Measurements from ENCODE around the gene TSPAN9. TPM values are rescaled to one million over a fixed set of nuclear protein-coding genes. Genes with fewer than 3 reads are reported as not detected.

The TSPAN9 gene
- polyA plus RNA-seq (27.5 to 39.5 TPM (median 36.2 TPM) in 3 replicates), polyA minus RNA-seq (29.9 to 42.2 TPM (median 33.7 TPM) in 3 replicates)
- polyA plus RNA-seq (2011; ENCODE audit: low read depth) = 8.1 TPM
- polyA plus RNA-seq (2011; cell fraction: cytosol; rRNA removed) = 16.4 and 18.7 TPM in 2 replicates
- polyA plus RNA-seq (2011; cell fraction: nucleus; rRNA removed) = 54.8 and 72.2 TPM in 2 replicates
- 9.1 and 32.9 TPM in 2 replicates for polyA plus RNA-seq (2012; ENCODE audit: low replicate concordance)
- polyA minus RNA-seq (2011; cell fraction: cytosol; rRNA and poly(A)+ RNA removed) = 11.1 TPM
- 25.3 and 39.2 TPM in 2 replicates for polyA minus RNA-seq (2011; cell fraction: nucleus; rRNA and poly(A)+ RNA removed)

GRCh38 chr12:3076730-3077571 is at the start of gene TSPAN9:
TSPAN9 (plus strand) TSS chr12:3077379; CDS start chr12:3201194, 123,815 bp downstream.
- H3K79me2 ChIP-seq (ENCODE audit: control insufficient read depth, insufficient read depth, low read length) = peaks cover 16% of the 10 kb centered on the region
- H3K36me3 ChIP-seq (ENCODE audit: control insufficient read depth in 2 of 2, extremely low read depth in 1 of 2, insufficient read depth in 2 of 2, low read length in 2 of 2) = no peaks in the 10 kb centered on the region
- no peak for TF ChIP-seq EZH2 (IDR thresholded peaks at IDR 0.05; ENCODE audit: low read length)
- TF ChIP-seq CTCF (optimal IDR thresholded peaks at IDR 0.05 in 1 of 3, IDR thresholded peaks at IDR 0.05 in 1 of 3, conservative IDR thresholded peaks at IDR 0.05 in 1 of 3; ENCODE audit: extremely low read depth in 1 of 3, insufficient read depth in 2 of 3, low read length in 3 of 3) = no peak
- no peaks in the 10 kb centered on the region for H3K9me3 ChIP-seq (ENCODE audit: control insufficient read depth, low read depth, low read length)
- peak within 1 kb of the TSS; percentile 76 for H3K27ac ChIP-seq (ENCODE audit: control insufficient read depth, insufficient read depth, low read length)
- H3K4me2 ChIP-seq (ENCODE audit: control insufficient read depth, extremely low read depth, insufficient read depth, low read depth, low read length) = peak within 1 kb of the TSS; percentile 91
- dilution Hi-C loops (cut with MboI; ENCODE audit: extremely low pct_ligation_motif_present, low sequenced_read_pairs) = no loop called here
- H3K27me3 ChIP-seq (ENCODE audit: control insufficient read depth, extremely low read depth, insufficient read depth, low read length) = no peaks in the 10 kb centered on the region
- DNase-seq (ENCODE audit: low read depth, low spot score) (no peak), FAIRE-seq (no peak)
- no peaks in the 10 kb centered on the region for H3K9me1 ChIP-seq (ENCODE audit: control insufficient read depth, extremely low read depth, insufficient read depth, low read length)
- H3K4me3 ChIP-seq (ENCODE audit: control insufficient read depth in 2 of 3, extremely low read depth in 1 of 3, insufficient read depth in 2 of 3, low read depth in 1 of 3, low read length in 3 of 3) = peak within 1 kb of the TSS; percentile 67 to 74 (median 70)
- H3K9ac ChIP-seq (ENCODE audit: control insufficient read depth, extremely low read depth, insufficient read depth, low read length) = peak within 1 kb of the TSS; percentile 75
- peak within 1 kb of the TSS; percentile 78 for H2AFZ ChIP-seq (ENCODE audit: control insufficient read depth, low read length)
- no peaks in the 10 kb centered on the region for H4K20me1 ChIP-seq (ENCODE audit: control insufficient read depth, extremely low read depth, insufficient read depth, low read length)
- peaks cover 24% of the 10 kb centered on the region for H3K4me1 ChIP-seq (ENCODE audit: control insufficient read depth, extremely low read depth, insufficient read depth, low read length)

- dilution Hi-C loops (cut with MboI; ENCODE audit: extremely low pct_ligation_motif_present, low sequenced_read_pairs) = no loop called here
- H3K36me3 ChIP-seq (ENCODE audit: control insufficient read depth in 2 of 2, extremely low read depth in 1 of 2, insufficient read depth in 2 of 2, low read length in 2 of 2) = peaks cover 0 to under 1% of the 10 kb centered on the region in 2 experiments
- H3K9me3 ChIP-seq (ENCODE audit: control insufficient read depth, low read depth, low read length) = no peaks in the 10 kb centered on the region
- H3K4me2 ChIP-seq (ENCODE audit: control insufficient read depth, extremely low read depth, insufficient read depth, low read depth, low read length) = no peak overlapping the region
- no peak for DNase-seq (ENCODE audit: low read depth, low spot score)
- H3K4me1 ChIP-seq (ENCODE audit: control insufficient read depth, extremely low read depth, insufficient read depth, low read length) = no peaks in the 10 kb centered on the region
- H3K27ac ChIP-seq (ENCODE audit: control insufficient read depth, insufficient read depth, low read length) = no peak overlapping the region
- no peak for FAIRE-seq
- no peak overlapping the region for H2AFZ ChIP-seq (ENCODE audit: control insufficient read depth, low read length)
- H3K4me3 ChIP-seq (ENCODE audit: control insufficient read depth in 2 of 3, extremely low read depth in 1 of 3, insufficient read depth in 2 of 3, low read depth in 1 of 3, low read length in 3 of 3) = no peak overlapping the region
- no peaks in the 10 kb centered on the region for H3K27me3 ChIP-seq (ENCODE audit: control insufficient read depth, extremely low read depth, insufficient read depth, low read length)
- no peak for TF ChIP-seq EZH2 (IDR thresholded peaks at IDR 0.05; ENCODE audit: low read length)
- TF ChIP-seq CTCF (optimal IDR thresholded peaks at IDR 0.05 in 1 of 3, IDR thresholded peaks at IDR 0.05 in 1 of 3, conservative IDR thresholded peaks at IDR 0.05 in 1 of 3; ENCODE audit: extremely low read depth in 1 of 3, insufficient read depth in 2 of 3, low read length in 3 of 3) = no peak
- no peak overlapping the region for H3K9ac ChIP-seq (ENCODE audit: control insufficient read depth, extremely low read depth, insufficient read depth, low read length)
- no peaks in the 10 kb centered on the region for H3K79me2 ChIP-seq (ENCODE audit: control insufficient read depth, insufficient read depth, low read length)
- H4K20me1 ChIP-seq (ENCODE audit: control insufficient read depth, extremely low read depth, insufficient read depth, low read length) = no peaks in the 10 kb centered on the region
- no peaks in the 10 kb centered on the region for H3K9me1 ChIP-seq (ENCODE audit: control insufficient read depth, extremely low read depth, insufficient read depth, low read length)
Measured at GRCh38 chr12:3028108-3028507, 49.1 kb upstream of the TSPAN9 start.
